Stimulated activated CD4-positive, alpha-beta T cell treated with anti-CD3 and anti-CD28 coated beads, TNF-alpha, amount 100 ng/mL, for 48 hours (primary cell): ENCODE data around the gene SFMBT2.
"Not testable (repeated sequence)": the region's sequence is repeated elsewhere in the genome, so short reads cannot be mapped to it uniquely, and the experiment has no call there.

ENCODE experiments used
- DNase-seq, 3 donors: peaks; one replicate each; pipeline ENCODE4 v3.0.0-alpha.2; 2020; ENCODE audit warnings: low read depth in 3 of 3

Gene SFMBT2

GRCh38 chr10:7184660-7185366 is 226.0 kb downstream of the SFMBT2 start:
- no peak for DNase-seq

GRCh38 chr10:7184116-7184515 is 226.7 kb downstream of the SFMBT2 start:
- DNase-seq, result not testable (repeated sequence)

DNA sequence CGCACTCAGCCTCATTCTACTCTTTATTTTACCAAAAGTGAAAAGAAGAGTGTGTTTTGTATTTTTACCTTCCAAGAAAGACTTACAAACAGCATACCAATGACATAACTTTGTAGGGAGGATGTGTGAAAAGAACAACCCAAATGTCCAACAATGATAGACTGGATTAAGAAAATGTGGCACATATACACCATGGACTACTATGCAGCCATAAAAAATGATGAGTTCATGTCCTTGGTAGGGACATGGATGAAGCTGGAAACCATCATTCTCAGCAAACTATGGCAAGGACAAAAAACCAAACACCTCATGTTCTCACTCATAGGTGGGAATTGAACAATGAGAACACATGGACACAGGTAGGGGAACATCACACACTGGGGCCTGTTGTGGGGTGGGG is 228.5 kb downstream of the SFMBT2 start:
- DNase-seq, result not testable (repeated sequence)

- no peak for DNase-seq
Observed at GRCh38 chr10:7181420-7181819, 229.4 kb downstream of the SFMBT2 start.

GRCh38 chr10:7179536-7179935 is 231.3 kb downstream of the SFMBT2 start:
- DNase-seq, result no peak

DNA sequence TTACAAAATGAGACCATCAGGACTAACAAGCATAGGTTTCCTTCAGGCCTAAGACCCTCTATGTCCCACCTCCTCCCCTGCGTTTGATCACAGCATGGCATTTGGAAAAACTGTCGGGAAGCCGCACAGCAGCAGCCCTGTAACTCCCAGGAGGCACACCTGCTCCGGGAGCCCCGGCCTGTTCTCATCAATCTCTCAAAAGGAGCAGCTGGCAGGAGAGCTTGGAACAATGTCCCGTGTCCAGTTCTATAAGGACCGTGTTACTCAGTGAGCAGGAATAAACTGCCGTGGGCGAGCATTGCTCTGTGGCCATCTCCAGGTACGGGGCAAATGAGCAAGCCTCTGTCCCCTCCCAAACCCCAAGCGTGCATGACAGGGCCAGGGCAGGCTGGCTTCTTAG is 236.9 kb downstream of the SFMBT2 start:
- DNase-seq, result no peak

- DNase-seq, result no peak
Observed at GRCh38 chr10:7171825-7172224, 239.0 kb downstream of the SFMBT2 start.

DNA sequence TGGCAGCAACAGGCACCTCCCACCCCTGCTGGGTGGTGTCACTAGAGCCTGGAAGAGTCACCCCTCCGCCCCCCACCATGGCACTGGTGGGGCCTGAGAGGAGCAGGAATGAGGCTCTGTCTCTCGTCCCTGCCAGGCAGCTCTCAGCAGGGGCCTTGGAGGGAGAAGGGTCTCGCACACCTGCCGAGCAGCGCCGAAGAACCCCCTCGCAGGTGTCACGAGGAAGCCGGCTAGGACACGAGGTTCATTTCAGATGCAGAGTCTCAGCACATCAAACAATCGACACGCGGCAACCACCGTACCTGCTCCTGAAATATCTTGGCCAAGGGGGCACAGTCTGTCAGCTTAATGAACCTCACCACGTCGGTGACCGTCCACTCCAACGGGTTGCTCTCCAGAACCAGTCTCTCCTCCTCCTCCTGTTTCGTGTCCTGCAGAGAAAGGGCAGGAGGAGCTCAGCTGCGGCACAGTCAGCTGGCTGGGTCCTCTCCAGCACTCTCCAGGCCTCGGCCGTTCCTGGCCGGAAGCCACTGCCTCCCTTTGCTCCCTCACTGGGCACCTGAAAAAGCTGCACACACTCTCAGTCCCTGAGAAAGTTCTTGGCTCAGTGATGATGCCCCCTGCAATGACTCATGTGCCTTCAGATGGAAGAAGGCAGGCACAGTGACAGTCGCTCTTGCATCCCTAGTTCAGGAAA is 240.1 kb downstream of the SFMBT2 start:
- no peak for DNase-seq

- no peak for DNase-seq
Observed at GRCh38 chr10:7168414-7168813, 242.4 kb downstream of the SFMBT2 start.

- DNase-seq, result no peak
Observed at GRCh38 chr10:7165500-7166177, 245.2 kb downstream of the SFMBT2 start.

DNA sequence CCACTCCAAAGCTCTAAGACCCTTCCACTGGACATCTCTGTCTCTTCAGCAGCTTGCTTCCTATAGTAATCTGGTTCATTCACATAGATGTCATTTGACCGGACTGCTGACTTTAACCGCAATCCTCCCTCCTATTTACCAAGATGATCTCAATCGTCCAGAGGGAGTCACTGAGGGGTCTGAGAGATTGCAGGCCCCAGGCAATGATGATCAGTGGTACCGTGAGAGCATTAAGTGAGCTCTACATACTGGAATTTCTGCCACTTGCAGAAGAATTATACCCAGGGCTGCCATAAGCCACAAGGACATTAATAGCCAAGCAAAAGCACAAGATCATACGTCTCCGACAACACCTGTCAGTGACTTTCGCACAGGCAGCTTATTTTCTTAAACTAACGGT is 245.9 kb downstream of the SFMBT2 start:
- DNase-seq, result no peak

GRCh38 chr10:7162331-7162730 is 248.5 kb downstream of the SFMBT2 start:
- DNase-seq, result no peak

- DNase-seq, result no peak
Observed at GRCh38 chr10:7161484-7162250, 249.2 kb downstream of the SFMBT2 start.

DNA sequence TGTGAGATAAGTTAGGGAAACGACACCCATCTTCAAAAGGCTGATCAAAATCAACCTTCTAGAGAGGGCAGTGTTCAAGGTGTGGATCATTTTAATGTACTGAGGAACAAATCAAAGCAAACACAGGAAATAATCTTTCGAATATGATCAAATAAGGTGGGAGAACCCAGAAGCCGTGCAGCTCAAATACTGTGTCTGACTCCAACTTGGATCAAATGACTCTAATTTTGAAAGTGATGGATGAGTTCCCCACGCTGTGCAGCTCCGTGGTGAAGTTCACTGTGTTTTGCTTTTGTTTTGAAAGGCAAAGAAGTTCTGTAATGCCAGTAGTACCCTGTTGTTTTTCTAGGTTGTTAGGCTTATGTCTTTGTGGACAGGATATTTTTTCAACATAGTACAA is 250.9 kb downstream of the SFMBT2 start:
- no peak for DNase-seq

GRCh38 chr10:7159517-7159916 is 251.3 kb downstream of the SFMBT2 start:
- no peak for DNase-seq

DNA sequence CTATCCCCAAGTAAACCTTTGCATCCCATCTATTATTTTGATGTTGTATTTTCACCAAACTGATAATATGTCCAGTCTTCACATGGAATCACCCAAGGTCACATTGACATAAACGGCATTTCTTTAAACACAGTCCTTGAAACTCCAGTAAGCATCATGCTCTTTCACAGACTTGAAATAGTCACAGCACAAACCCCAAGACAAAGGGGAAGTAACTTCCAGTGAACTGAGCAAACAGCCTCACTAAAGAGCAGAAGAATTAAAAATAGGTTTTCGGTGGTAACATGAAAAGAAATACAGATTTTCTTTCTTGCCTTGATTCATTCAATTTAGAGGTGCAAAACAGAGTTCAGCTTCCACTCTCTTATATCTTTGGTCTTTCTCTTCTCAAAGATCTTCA is 253.7 kb downstream of the SFMBT2 start:
- no peak for DNase-seq

- no peak for DNase-seq
Observed at GRCh38 chr10:7153750-7154149, 257.1 kb downstream of the SFMBT2 start.

GRCh38 chr10:7152982-7153381 is 257.9 kb downstream of the SFMBT2 start:
- DNase-seq, result no peak

- no peak for DNase-seq
Observed at GRCh38 chr10:7152341-7152740, 258.5 kb downstream of the SFMBT2 start.

DNA sequence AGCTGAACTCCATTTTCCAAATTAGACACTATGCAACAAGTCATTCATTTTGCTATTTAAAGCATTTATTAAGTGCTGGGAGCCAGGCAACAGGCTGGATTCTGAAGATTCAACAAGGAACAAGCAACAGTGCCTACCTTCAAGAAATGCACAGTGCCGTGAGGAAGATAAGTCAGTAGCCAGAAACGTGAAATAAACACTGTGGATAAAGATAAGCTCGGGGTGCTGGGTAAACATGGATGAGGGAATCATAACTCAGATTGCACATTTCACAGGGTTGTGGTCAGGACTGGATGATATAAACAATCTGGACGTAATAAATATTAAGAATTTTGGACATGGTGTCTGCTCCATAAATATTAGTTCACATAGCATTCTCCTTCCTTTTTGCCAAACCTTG is 259.3 kb downstream of the SFMBT2 start:
- no peak for DNase-seq

DNA sequence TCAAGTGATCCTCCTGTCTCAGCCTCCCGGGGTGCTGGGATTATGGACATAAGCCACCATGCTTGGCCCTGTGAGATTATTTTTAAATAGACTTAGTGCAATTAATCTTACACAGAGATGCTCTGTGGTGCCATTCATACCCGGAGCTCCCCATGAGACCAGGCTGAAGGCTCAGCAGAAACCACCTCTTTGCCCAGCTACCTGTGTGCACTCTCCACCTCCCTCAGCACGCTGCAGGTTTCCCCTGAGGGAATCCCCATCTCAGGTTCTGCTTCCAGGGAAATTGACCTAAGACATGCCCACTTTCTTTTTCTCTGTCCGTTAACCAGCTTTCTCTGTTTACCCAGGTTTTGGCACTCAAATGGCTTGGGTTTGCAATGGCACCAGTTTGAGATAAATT is 260.5 kb downstream of the SFMBT2 start:
- no peak for DNase-seq

DNA sequence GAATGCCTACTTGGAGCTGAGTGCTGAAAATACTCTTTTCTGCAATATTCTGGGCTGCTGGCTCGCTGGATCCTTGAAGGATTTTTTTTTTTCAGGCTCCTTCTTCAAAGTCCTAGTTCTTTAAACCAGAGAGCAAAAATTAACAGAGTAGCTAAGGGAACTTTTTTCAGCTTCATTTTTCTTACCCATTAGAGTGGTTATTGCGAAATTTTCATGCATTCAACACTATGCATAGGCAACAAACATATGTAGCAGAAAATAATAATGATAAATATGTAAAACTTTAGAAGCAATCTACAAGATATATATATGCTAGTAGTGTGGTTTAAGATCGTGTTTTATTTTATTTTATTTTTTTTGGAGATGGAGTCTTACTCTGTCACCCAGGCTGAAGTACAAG is 264.6 kb downstream of the SFMBT2 start:
- no peak for DNase-seq
